Progenitor cell of endocrine pancreas (in vitro differentiated cells): ENCODE data around the gene NKAPL. TPM values are rescaled to one million over a fixed set of nuclear protein-coding genes. Genes with fewer than 3 reads are reported as not detected.
"Not testable (repeated sequence)": the region's sequence is repeated elsewhere in the genome, so short reads cannot be mapped to it uniquely, and the experiment has no call there.

Experiments
- DNase-seq: peaks from one replicate; pipeline ENCODE4 v3.0.0; 2021; ENCODE audit warnings: low spot score; ENCODE audit not compliant: unreplicated experiment
- H3K27ac Mint-ChIP-seq: 2 replicates; pipeline ENCODE4 v1.8.0; 2021; ENCODE audit warnings: mild to moderate bottlenecking, moderate library complexity, mixed read lengths
- H3K27me3 Mint-ChIP-seq: 2 replicates; pipeline ENCODE4 v1.8.0; 2021; ENCODE audit warnings: mixed read lengths
- H3K36me3 Mint-ChIP-seq: 2 replicates; pipeline ENCODE4 v1.8.0; 2022; ENCODE audit warnings: mixed read lengths; ENCODE audit not compliant: insufficient read depth
- H3K4me1 Mint-ChIP-seq: 2 replicates; pipeline ENCODE4 v1.8.0; 2021; ENCODE audit warnings: low read depth, mixed read lengths
- H3K4me3 Mint-ChIP-seq: 2 replicates; pipeline ENCODE4 v1.8.0; 2021; ENCODE audit warnings: low read depth, mild to moderate bottlenecking, moderate library complexity, mixed read lengths
- H3K9me3 Mint-ChIP-seq: 2 replicates; pipeline ENCODE4 v1.8.0; 2021; ENCODE audit warnings: low read depth, mixed read lengths
- CTCF ChIP-seq: fragments of 200-600 bp; sonication (generic); IDR thresholded peaks from one replicate; pipeline ENCODE4 v1.5.0; 2021; ENCODE audit warnings: antibody characterized with exemption, mild to moderate bottlenecking; ENCODE audit not compliant: unreplicated experiment
- total RNA-seq: library from RNA; stranded (reverse); gene quantifications from 2 replicates; pipeline ENCODE4 v1.2.1, GENCODE V29; 2021

The NKAPL gene
- total RNA-seq, 1 donor from 2014 or later, result 0.24 TPM

- no peak for TF ChIP-seq CTCF
- Mint-ChIP-seq H3K36me3 (peaks cover 20% of the 10 kb centered on the region), H3K27ac (no peak overlapping the region), H3K9me3 (no peaks in the 10 kb centered on the region), H3K27me3 (no peaks in the 10 kb centered on the region), H3K4me1 (peaks cover 10% of the 10 kb centered on the region), H3K4me3 (peak overlapping the region; percentile 93)
- DNase-seq, result no peak
Measured at GRCh38 chr6:28282926-28283325, 23.8 kb downstream of the NKAPL start.

- Mint-ChIP-seq H3K4me1 (no peaks in the 10 kb centered on the region), H3K27ac (no peak overlapping the region), H3K36me3 (peaks cover 41% of the 10 kb centered on the region), H3K27me3 (no peaks in the 10 kb centered on the region), H3K9me3 (peaks cover 12% of the 10 kb centered on the region), H3K4me3 (no peak overlapping the region)
- no peak for DNase-seq
- no peak for TF ChIP-seq CTCF
Measured at GRCh38 chr6:28291573-28291972, 32.5 kb downstream of the NKAPL start.

GRCh38 chr6:28295326-28295725 is 36.2 kb downstream of the NKAPL start:
- peaks cover 22% of the 10 kb centered on the region for H3K36me3 Mint-ChIP-seq
- H3K27ac Mint-ChIP-seq, result no peak overlapping the region
- peaks cover 12% of the 10 kb centered on the region for H3K9me3 Mint-ChIP-seq
- H3K4me1 Mint-ChIP-seq, result no peaks in the 10 kb centered on the region
- H3K4me3 Mint-ChIP-seq, result no peak overlapping the region
- TF ChIP-seq CTCF, result no peak
- no peaks in the 10 kb centered on the region for H3K27me3 Mint-ChIP-seq
- no peak for DNase-seq

GRCh38 chr6:28296520-28297060 is 37.5 kb downstream of the NKAPL start:
- Mint-ChIP-seq H3K4me3 (no peak overlapping the region), H3K36me3 (peaks cover 23% of the 10 kb centered on the region), H3K27me3 (no peaks in the 10 kb centered on the region), H3K27ac (no peak overlapping the region), H3K4me1 (no peaks in the 10 kb centered on the region), H3K9me3 (peaks cover 4% of the 10 kb centered on the region)
- no peak for TF ChIP-seq CTCF
- DNase-seq, result no peak

- Mint-ChIP-seq H3K27me3 (no peaks in the 10 kb centered on the region), H3K4me1 (no peaks in the 10 kb centered on the region), H3K9me3 (peaks cover 23% of the 10 kb centered on the region), H3K36me3 (peaks cover 34% of the 10 kb centered on the region), H3K27ac (no peak overlapping the region), H3K4me3 (no peak overlapping the region)
- DNase-seq, result no peak
- no peak for TF ChIP-seq CTCF
Measured at GRCh38 chr6:28303570-28303969, 44.5 kb downstream of the NKAPL start.

GRCh38 chr6:28306363-28306762 is 47.3 kb downstream of the NKAPL start:
- not testable (repeated sequence) for H3K27ac Mint-ChIP-seq, H3K4me1 Mint-ChIP-seq, H3K4me3 Mint-ChIP-seq, DNase-seq, H3K27me3 Mint-ChIP-seq
- Mint-ChIP-seq H3K9me3 (peaks cover 40% of the 10 kb centered on the region), H3K36me3 (peaks cover 34% of the 10 kb centered on the region)
